ENCODE results near the gene ZNF268.
"Not testable (repeated sequence)": the region's sequence is repeated elsewhere in the genome, so short reads cannot be mapped to it uniquely, and the experiment has no call there.

Gene ZNF268

DNA sequence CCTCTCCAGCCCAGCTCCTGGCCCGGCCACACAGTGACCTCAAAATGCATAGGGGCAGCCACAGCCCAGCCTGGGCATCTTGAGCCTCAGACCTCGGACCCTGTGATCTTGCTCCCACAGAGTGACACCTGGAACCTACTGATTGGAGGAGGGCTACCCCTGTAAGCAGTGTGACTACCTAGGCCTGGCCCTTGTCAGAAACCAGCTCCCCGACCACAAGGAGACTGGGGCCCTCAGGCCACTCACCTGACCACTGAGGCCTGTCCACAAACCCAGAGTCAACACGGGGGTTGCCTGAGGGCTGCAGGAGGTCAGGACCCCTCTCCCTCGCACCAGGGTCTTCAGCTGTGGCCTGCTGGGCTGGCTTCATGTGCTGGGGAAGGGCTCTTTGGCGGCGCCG is 45.4 kb downstream of the ZNF268 start:
- DNase-seq (ENCODE audit: low read depth in 2 of 3, low spot score in 2 of 3), result no peak

GRCh38 chr12:133227281-133227852 is 46.1 kb downstream of the ZNF268 start:
- DNase-seq (ENCODE audit: low read depth in 2 of 3, low spot score in 2 of 3), result no peak

DNA sequence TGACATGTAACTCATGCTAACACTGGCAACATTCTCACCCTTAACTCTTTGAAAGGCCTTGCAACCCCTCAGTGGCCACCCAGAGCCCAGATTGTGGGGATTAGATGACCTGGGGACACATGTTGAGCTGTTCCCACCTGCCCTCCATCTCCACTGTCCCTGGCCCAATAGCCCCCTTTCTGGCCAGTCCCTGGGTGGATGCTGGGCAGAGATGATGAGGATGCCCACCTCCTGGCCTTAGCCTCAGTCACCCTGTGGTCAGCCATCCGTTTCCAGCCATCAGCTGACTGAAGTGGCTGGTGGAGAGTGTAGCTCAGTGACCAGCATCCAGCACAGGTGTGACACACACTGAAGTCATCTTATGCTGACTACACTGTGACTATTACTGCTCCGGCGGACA is 49.7 kb downstream of the ZNF268 start:
- DNase-seq (ENCODE audit: low read depth in 2 of 3, low spot score in 2 of 3), result no peak

DNA sequence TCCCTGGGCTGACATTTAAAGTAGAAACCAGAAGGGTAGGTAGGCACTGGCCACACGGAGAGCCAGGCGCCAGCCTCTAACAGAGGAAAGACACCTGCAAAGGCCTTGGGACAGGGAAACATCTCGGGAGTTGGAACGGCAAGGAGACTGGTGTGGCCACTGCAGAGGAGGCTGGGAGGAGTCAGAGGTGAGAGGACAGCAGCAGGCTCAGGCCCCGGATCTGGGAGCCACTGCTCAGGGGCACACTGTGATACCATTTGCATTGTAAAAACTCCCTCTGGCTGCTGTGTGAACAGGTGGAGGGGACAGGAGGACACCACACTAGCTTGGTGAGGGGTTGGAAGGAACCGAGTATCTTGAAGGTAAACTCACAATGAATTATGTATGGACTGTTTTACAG is 51.7 kb downstream of the ZNF268 start:
- DNase-seq (ENCODE audit: low read depth in 2 of 3, low spot score in 2 of 3), result no peak

- no peak for DNase-seq (ENCODE audit: low read depth in 2 of 3, low spot score in 2 of 3)
These were observed 52.8 kb downstream of the ZNF268 start for GRCh38 chr12:133233993-133234564.

GRCh38 chr12:133234971-133235370 is 53.7 kb downstream of the ZNF268 start:
- DNase-seq (ENCODE audit: low read depth in 2 of 3, low spot score in 2 of 3), result no peak

DNA sequence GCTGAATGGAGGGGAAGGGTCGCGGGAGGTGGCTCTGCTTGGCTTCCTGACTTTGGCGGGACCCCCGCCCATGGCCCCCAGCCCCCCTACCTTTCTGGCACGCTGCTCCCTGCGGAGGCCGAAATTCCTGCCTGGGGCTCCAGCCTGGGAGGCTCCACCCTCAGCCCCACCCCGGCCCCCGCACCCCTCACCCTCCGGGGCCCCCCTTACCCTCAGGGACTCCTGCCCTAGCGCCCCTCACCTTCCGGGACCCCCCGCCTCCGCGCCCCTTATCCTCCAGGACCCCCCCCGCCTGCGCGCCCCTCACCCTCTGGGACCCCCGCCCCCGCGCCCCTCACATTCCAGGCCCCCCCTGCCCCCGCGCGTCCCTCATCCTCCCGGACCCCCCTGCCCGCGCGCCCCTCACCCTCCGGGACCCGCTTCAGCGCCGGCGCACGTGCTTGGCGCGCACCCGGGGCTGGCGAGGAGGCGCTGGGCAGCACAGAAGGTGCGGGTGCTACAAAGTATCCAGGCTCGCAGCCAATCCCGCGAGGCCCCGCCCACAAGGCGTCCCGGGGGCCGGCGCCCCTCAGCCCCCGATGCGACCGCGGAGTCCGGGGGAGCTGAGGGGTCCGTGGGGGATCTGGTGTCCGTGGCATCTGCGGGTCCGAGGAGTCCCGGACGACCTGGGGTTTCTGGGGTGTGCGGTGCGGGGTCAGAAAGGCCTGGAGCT is 54.3 kb downstream of the ZNF268 start, which contains the start of gene ANHX:
TSS of gene ANHX (minus strand) at position 477 of the 712 bp plus-strand sequence. CDS start 1,521 bp downstream, outside the sequence.
- no peak for DNase-seq (ENCODE audit: low read depth in 2 of 3, low spot score in 2 of 3)

GRCh38 chr12:133236144-133236543 is 54.8 kb downstream of the ZNF268 start:
- DNase-seq (ENCODE audit: low read depth in 2 of 3, low spot score in 2 of 3), result no peak

DNA sequence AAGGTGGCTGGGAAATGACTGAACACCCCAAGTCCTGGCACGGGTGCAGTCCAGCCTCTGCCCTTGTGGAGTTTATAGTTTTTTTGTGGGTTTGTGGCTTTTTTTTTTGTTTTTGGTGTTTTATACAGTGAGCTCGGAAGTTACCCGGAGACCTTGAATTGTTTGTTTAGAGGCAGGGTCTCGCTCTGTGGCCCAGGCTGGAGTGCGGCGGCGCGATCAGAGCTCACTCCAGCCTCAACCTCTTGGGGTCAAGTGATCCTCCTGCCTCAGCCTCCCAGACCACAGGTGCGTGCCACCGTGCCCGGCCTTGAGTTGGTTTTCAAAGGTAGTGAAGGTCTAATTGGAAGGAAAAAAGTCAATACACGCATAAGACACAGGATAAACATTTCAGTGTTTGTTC is 55.3 kb downstream of the ZNF268 start:
- DNase-seq (ENCODE audit: low read depth in 2 of 3, low spot score in 2 of 3), result no peak

GRCh38 chr12:133251732-133252131 is 70.4 kb downstream of the ZNF268 start:
- DNase-seq (ENCODE audit: low read depth in 2 of 3, low spot score in 2 of 3), result no peak

DNA sequence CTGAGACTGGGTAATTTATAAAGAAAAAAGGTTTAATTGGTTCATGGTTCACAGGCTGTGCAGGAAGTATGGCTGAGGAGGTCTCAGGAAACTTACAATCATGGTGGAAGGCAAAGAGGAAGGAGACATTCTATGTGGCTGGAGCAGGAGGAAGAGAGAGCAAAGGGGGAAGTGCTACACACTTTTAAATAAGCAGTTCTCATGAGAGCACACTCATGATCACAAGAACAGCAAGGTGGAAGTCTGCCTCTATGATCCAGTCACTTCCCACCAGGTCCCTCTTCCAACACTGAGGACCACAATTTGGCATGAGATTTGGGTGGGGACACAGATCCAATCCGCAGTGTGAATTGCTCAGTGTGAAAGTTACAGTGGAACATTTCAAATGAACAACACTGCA is 74.5 kb downstream of the ZNF268 start:
- not testable (repeated sequence) for DNase-seq (ENCODE audit: low read depth in 2 of 3, low spot score in 2 of 3)

GRCh38 chr12:133256321-133256720 is 75.0 kb downstream of the ZNF268 start:
- no peak for DNase-seq (ENCODE audit: low read depth in 2 of 3, low spot score in 2 of 3)

- DNase-seq (ENCODE audit: low read depth in 2 of 3, low spot score in 2 of 3), result no peak
These were observed 82.9 kb downstream of the ZNF268 start for GRCh38 chr12:133264173-133264572.
